ENCODE data around the gene ZNRF3.

DNA sequence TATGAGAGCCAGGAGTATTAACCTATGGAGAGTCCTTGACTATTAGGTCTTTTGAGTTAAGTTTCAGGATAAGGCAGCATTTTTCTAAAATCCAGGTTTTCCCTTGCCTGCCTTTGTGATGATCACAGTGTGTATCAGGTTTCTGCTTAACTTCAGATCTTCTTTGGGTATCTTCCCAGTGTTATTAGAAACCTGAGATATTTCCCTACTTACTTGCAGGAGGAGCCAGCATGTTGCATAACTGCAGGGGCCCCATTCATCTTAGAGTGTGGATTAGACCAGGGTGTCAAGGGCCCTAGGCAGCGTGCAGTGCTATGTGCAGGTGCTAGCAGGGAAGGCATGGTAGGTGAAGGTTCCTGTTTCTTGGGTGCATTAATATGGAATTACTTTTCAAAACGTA is 69.5 kb downstream of the ZNRF3 start:
- TF ChIP-seq POLR2AphosphoS5 (IDR thresholded peaks at IDR 0.05; ENCODE audit: low read depth, low read length) = no peak
- no peak for TF ChIP-seq SIN3A (IDR thresholded peaks at IDR 0.05; ENCODE audit: borderline replicate concordance, insufficient read depth, low read length)
- TF ChIP-seq, protein P1, sequence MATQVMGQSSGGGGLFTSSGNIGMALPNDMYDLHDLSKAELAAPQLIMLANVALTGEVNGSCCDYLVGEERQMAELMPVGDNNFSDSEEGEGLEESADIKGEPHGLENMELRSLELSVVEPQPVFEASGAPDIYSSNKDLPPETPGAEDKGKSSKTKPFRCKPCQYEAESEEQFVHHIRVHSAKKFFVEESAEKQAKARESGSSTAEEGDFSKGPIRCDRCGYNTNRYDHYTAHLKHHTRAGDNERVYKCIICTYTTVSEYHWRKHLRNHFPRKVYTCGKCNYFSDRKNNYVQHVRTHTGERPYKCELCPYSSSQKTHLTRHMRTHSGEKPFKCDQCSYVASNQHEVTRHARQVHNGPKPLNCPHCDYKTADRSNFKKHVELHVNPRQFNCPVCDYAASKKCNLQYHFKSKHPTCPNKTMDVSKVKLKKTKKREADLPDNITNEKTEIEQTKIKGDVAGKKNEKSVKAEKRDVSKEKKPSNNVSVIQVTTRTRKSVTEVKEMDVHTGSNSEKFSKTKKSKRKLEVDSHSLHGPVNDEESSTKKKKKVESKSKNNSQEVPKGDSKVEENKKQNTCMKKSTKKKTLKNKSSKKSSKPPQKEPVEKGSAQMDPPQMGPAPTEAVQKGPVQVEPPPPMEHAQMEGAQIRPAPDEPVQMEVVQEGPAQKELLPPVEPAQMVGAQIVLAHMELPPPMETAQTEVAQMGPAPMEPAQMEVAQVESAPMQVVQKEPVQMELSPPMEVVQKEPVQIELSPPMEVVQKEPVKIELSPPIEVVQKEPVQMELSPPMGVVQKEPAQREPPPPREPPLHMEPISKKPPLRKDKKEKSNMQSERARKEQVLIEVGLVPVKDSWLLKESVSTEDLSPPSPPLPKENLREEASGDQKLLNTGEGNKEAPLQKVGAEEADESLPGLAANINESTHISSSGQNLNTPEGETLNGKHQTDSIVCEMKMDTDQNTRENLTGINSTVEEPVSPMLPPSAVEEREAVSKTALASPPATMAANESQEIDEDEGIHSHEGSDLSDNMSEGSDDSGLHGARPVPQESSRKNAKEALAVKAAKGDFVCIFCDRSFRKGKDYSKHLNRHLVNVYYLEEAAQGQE (IDR thresholded peaks at IDR 0.05; ENCODE audit: insufficient read depth in 1 of 2, low read depth in 2 of 2, low read length in 2 of 2) = no peak

All from PFSK-1 (cell line).